HG03175 (cell line): ENCODE measurements around the gene ADNP.
"Not testable (repeated sequence)": the region's sequence is repeated elsewhere in the genome, so short reads cannot be mapped to it uniquely, and the experiment has no call there.

ENCODE experiments used
- ATAC-seq: cut with Tn5 transposase; IDR thresholded peaks from one replicate; pipeline ENCODE4 v1.9.1; 2021; ENCODE audit warnings: mild to moderate bottlenecking, moderate library complexity; ENCODE audit not compliant: unreplicated experiment

Gene ADNP

DNA sequence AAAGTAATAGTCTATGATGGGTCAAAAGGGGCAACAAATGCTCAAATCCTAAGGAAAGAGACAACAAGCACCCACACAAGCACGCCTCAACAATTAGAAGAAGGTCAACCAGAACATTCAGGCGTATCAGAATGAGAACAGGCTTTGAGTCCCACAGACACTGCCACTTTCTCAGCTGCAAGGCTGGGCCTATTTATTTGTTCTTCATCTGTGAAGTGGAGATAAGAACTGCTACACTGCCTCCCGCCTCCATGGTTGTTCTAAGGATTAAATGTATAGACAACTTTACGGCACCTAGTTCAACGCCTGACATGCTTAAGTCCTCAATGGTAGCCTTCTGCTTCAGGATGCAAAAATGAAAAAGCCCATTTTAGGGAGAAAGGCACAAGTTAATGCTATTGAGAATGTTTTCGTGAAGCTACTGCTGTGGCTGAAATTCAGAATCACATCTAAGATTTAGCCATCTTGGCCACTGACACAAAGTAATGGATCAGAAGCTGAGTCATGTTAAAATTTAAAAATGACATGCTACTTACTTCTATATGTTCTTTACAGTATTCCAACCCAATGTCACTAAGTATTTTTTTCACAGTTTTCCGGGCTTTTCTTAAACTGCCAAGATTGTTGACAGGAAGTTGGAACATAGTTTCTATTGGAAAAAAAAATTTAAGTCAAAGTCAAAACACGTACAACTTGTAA is 27.7 kb downstream of the ADNP start:
- no peak for ATAC-seq

DNA sequence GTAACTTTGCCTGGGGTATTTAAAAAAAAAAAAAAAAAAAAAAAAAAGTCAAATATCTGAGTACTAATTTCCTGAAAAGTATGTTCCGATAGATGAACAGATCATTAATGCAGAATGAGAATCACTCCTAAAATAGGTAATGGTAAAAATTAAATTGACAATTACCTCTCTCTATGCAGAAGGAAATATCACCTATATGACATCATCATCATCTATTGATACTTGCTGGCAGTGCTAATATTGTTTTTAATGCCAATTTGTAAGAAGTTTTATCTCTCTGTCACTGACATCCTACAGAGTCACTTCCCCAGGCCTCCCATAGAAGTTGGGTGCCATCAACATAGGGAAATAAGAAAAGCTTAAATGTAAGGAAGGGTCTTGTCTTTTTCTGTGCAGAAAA is 29.9 kb downstream of the ADNP start:
- ATAC-seq = no peak

DNA sequence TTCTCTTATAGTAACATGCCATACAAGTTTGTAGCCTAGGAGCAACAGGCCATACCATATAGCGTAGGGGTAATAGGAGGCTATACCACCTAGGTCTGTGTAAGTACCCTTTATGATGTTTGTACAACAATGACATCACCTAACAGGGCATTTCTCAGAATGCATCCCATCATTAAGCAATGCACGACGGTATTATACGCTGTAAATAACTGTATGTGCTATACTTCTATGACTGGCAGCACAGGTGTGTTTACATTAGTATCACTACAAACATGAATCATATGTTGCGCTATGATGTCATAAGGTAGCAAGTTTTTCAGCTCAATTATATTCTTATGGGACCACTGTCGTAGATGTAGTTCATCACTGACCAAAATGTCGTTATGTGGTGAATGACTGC is 31.0 kb downstream of the ADNP start:
- no peak for ATAC-seq

DNA sequence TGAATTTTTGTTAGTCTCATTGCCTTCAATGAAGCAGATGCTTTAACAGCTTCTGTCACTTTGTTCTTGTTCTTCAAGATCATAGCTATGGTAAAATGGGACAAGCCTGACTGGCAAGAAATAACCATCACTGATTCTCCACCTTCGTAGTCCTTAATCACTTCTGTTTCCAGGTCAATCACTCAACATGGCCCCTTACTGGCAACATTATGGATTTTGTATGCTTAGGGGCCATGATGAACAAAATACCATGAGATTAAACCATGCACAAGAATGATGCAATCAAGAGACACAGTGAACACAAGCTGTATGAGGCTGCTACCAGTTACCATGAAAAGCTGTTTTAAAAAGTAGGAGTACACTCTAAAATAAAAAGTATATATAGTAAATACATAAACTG is 32.8 kb downstream of the ADNP start:
- ATAC-seq = no peak

DNA sequence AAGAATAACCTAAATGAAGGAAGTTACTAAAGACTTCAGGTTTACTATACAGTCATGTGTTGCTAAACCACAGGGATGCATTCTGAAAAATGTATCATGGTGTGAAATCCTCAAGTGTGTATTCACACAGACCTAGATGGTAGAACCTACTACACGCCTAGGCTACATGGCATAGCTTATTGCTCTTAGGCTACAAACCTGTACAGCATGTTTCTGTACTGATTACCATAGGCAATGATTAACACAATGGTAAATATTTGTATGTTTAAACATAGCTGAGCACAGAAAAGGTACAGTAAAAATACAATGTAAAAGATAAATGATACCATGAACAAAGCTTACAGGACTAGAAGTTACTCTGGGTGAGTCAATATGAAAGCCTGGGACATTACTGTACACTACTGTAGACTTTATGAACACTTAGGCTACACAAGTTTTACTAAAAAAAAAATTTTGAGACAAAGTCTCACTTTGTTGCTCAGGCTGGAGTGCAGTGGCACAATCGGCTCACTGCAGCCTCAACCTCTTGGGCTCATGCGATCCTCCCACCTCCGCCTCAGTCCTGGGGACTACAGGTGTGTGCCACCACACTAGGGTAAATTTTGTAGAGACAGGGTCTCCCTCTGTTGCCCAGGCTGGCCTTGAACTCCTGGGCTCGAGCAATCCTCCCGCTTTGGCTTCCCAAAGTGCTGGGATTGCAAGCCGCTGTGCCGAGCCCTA is 36.0 kb downstream of the ADNP start:
- no peak for ATAC-seq

DNA sequence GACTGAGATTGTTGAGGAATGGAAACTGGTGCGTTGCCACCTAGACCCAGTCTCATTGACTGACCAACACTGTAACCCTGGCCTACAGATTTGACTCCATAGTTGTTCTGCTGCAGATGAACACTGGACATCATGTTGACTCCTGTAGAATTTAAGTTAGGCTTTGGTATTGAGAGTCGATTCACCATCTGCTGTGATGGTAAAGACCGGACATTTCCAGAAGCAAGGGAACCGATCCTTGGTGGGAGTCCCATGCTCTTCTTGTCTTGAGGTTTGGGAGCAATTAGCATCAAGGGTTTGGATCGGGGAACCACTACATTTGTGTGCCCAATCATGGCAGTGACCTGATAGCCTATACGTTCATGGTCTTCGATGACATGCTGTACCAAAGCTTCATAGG is 37.6 kb downstream of the ADNP start:
- no peak for ATAC-seq

DNA sequence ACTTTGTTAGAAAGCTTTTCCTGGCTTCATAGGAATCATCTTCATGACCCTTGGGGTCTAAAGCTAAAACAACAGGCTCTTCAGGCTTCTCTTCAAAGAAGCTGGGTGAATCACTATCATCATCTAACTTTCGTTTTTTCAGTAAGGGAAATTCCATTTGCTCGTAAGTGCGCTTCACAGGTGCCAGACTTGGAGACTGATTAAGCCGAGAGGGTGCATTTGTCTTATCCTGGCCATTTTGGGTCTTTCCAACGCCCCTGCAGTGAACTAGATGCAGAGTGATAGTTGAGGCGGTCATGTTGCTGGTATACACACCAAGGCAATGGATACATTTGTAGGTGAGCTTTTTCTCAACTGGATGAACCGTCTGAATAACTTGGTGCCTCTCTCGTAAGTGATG is 38.8 kb downstream of the ADNP start:
- no peak for ATAC-seq

DNA sequence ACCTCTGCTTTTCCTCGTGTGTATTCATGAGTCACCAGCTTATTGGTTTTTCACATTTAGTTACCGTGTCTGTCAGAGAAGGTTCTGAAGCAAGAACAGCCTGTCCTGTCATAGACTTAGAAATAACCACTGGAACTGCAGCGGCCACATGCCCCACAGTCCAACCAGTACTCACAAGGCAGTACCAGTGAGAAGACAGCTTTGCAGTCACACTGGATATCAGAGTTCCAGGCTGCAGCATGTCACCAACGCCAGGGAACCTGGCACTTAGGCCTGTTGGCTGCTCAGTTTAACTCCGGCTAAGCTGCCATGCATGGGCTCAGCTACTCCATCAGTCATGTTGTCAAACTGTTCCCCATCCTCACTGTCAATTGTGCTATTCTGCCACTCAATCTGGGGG is 40.1 kb downstream of the ADNP start:
- ATAC-seq = no peak

DNA sequence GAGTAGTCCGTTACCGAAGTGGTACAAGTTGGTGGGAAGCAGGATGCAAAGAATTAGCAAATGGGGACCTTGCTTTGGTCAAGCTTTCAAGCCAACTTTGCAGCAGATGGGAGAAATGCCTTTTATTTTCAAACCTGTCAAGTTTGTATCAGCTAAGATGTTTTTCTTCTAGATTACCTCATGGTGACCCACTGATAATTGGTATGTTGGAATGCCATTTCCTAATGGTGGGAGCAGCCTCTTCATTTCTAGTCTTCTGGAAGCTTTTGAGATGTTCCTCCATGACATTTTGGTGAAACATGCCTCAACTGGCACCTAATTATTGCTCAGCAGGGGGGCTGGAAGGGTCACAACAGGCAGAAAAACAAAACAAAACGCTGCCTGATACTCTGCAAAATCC is 43.7 kb downstream of the ADNP start:
- no peak for ATAC-seq

DNA sequence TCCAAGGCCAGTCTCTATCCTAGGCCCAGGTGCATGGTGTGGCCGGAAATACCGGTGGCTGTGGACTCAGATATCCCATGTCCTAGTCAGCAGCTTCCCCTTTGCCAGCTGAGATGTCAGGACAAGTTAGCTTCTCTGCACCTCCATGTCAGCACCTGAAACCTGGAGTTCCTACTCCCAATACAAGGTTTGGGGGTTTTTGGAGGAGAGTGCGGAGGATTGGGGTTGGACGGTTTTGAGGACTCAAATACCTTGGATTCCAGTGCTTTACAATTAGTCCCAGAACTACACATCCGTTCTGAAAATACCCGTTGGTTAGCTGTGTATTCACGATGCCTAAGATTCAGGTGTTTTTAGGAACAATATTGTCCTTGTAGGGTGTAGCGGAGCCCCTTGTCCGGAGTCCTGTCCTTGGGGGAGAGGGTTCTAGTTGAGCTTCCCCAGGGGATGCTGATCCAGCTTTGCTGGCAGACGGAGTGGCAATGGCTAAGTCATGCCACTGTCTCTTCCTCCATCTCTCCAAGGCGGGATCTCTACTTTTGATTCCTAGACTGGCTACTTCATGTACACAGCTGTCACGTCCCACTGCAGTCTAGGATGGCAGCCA is 45.0 kb downstream of the ADNP start:
- no peak for ATAC-seq

DNA sequence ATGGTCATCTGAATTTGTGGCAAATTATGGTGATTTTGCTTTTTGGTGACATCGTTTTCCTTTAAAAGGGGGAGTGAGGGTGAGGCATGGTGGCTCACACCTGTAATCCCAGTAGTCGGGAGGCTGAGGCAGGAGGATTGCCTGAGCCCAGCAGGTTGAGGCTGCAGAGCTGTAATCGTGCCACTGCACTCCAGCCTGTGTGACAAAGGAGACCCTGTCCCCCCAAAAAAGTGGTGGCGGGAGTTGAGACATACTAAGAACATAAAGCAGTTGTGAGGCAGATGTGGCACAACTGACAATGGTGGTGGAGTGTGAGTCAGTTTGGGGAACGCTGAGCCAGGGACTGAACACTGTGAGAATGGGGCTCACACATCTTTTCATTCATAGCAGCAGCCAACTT is 45.5 kb downstream of the ADNP start:
- no peak for ATAC-seq

DNA sequence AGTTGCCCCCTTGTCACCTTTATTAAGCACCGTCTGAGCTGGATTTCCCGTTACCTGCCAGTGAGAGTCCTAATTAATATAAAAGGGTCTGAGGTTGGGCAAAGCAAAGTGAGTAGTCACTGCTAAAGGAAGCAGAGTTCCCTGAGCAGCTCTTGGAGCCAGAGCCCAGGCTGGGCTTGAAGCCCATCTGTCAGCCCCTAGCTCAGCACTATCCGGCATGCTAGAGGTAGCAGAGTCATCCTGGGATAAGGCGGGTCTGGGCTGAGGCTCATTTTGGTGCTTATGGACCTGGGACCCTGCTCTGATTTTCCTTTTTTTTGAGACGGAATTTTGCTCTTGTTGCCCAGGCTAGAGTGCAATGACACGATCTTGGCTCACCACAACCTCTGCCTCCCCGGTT is 46.2 kb downstream of the ADNP start:
- ATAC-seq = no peak

DNA sequence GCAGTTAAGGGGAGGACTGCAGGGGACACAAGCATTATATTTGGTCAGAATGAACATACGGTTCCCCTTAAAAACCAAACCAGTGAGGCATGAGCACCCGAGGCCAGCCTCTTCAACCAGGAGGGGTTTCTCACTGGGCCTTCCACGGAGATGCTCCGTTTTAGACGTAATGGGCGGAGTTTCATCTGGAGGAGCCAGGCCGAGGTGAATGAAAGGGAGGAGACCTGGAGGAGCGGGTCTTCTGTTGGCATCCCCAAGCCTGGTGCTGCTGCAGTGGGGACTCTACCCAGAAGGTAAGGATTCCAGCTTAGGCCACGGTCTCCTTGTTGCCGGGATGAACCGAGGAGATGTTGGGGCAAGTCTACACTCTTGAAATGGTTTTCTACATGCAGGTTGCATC is 47.4 kb downstream of the ADNP start:
- ATAC-seq = no peak

DNA sequence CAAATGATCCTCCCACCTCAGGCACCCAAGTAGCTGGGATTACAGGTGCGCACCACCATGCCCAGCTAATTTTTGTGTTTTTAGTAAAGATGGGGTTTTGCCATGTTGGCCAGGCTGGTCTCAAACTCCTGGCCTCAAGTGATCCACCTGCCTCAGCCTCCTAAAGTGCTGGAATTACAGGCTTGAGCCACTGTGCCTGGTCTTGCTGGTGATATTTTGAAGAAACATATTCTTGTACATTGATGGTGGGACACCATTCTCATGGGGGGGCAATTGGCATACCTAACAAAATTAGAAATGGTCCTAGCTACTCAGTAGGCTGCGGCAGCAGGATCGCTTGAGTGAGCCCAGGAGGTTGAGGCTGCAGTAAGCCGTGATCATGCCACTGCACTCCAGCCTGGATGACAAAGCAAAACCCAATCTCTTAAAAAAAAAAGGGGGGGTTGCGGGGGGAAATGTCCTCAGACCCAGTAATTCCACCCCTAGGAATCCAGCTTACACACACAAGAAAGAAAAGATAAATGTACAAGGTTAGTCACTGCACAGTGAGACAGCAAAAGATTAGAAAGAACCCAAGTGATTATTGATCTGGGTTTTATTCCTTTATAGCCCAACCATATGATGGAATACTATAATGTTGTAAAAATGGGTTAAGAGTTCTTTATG is 49.3 kb downstream of the ADNP start:
- ATAC-seq = not testable (repeated sequence)

DNA sequence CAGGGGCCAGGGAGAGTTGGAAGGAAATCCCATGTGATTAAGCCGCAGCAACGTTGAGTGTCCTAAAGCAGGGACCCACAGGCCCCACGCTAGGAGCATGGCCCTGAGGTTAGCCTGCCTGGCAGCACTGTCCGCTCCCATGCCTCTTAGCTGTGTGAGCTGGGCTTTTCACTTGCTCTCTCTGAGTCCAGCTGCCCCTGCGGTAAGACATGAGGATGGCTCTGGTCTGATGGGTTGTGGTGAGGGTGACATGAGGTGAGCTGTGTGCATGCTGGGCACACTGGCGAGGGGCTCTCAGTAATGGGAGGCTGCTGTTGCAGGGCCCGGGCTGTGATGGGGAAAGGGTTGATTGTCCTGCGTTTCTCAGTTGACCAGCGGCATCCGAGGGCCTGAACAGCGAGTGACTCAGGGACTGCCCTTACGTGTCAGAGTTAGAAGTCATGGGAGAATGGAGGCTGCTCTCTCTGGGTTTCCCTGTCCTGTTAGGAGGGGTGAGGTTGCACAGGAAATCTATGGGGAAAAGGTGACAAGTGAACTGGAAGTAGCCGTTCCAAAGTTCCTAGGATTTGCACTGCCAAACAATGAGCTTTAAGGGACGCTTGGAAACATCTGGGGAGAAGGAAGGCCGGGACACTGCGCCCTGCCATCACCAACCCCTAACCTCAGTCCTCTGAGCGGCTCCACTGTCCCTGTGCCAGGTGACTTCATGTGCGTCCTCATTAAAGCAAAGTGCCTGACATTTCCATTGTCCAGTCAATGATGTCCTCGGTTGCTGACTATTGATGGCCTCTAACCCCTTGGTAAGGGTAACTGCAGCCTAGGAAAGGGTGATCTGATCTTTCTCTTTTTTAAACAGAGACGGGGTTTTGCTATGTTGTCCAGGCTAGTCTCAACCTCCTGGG is 51.3 kb downstream of the ADNP start:
- ATAC-seq = no peak

DNA sequence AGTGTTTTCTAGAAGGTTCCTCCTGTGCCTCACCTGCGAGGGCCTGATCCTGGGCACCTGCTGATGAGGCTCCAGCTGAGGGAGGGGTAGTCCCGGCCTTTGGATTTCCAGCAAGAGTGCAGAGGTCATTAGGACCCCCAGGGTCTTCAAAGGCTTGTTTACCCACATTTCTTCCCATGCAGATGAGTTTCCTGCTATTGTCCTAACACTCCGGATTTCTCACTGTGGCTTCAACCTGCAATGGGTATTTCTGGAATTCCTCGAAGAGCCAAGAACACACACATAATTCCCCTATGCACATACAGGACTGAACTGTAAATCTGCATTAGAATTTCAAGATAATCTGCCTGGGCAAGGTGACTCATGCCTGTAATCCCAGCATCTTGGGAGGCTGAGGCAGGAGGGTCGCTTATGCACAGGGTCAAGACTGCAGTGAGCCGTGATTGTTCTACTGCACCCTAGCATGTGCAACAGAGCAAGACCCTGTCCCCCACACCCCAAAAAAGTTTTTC is 53.9 kb downstream of the ADNP start:
- ATAC-seq = no peak

DNA sequence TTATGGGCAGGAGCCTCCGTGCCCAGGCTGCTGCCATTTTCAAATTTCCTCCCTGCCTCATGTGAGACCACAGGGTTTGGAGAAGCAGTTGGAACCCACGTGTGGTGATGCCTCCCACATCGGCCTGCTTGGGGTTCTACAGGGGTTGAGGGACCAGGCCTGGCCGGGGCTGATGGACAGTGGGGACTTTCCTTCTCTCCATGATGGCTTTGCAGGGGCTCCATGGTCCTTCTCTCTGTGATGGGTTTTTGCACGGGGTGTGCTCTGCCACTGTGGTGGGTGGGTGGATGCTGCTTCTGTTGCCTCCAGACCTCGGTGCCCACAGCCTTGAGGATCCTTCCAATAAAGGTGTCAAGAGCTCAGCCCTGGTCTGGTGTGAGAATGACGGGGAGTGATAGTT is 54.4 kb downstream of the ADNP start:
- no peak for ATAC-seq

DNA sequence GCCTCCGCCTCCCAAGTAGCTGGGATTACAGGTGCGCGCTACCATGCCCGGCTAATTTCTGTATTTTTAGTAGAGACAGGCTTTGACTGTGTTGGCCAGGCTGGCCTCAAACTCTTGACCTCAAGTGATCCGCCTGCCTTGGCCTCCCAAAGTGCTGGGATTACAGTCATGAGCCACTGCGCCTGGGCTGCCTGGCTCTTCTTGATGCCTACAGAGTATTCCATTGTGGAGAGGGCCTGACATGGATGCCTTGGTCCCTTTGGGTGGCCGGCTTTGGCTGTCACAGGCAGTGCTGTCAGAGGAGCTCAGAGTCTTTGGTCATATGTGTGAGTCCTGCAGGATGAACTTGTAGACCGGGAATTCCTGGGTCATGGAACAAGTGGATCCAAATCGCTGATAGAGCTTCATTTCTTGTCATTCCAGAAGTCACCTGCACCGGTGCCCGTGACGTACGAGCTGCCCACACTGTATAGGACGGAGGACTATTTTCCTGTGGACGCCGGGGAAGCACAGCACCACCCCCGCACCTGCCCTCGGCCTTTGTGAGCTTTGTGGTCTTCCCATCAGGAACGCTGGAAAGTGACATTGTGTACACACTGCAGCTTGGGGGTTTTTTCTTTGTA is 55.1 kb downstream of the ADNP start:
- ATAC-seq = no peak

DNA sequence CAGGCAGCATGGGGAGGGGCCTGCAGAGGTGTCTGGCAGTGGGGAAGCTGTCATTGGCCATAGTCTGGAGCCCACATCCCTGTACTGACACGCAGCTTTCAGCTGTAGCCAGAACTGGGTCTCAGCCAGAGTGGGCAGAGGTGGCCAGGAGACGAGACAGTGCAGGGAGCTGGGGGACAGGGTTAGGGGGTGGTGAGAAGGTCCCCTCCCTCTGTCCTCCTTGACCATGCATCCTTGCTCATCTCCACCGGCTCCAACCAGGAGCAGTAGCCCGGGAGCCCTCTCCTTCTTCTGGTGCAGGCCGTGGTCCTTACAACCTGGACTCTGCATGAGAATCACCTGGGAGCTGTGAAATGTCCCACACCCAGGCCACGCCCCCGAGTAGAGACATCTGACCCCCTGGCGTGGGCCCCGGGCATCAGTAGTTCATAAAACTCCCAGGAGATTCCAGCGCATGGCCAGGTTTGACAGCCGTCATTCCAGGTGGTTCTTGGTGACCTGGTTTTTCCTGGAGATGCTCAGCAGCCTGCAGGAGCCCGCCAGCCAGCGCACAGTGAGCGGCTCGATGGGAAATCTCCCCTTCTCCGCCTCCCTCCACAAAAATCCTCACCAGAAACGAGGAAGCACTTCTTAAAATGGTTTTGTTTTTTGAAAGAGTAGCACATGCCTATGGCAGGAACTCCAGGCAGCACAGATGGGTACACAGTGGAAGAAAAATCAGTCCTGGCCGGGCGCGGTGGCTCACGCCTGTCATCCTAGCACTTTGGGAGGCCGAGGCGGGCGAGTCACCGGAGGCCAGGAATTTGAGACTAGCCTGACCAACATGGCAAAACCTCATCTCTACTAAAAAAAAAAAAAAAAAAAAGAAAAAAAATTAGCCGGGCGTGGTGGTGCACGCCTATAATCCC is 56.2 kb downstream of the ADNP start:
- no peak for ATAC-seq
